Left lung (tissue), 10 donors: ENCODE data around the gene HSD17B8. TPM values are rescaled to one million over a fixed set of nuclear protein-coding genes. Genes with fewer than 3 reads are reported as not detected.
A peak's percentile ranks its signal among the peaks of the same experiment; 100 is the strongest.

ENCODE experiments used
- ATAC-seq: fragments of 200-7000 bp; cut with Tn5 transposase; one replicate; pipeline ENCODE4 v1.9.1; 2020; ENCODE audit warnings: moderate library complexity
- DNase-seq, 4 donors: peaks; one replicate each; pipeline ENCODE4 v3.0.0-alpha.2; 2013 to 2020
- H3K27ac ChIP-seq, 2 donors: fragments of 200-600 bp; sonication (generic) in 1 of 2; one replicate each; pipeline versions ENCODE4 v1.5.0 to v1.8.0; 2020 to 2021
- H3K27me3 ChIP-seq, 2 donors: fragments of 200-600 bp; sonication (generic) in 1 of 2; one replicate each; pipeline versions ENCODE4 v1.5.0 to v1.8.0; 2020 to 2021
- H3K36me3 ChIP-seq, 2 donors: fragments of 200-600 bp; sonication (generic) in 1 of 2; one replicate each; pipeline versions ENCODE4 v1.5.0 to v1.8.0; 2020 to 2021
- H3K4me1 ChIP-seq, 2 donors: fragments of 200-600 bp; one replicate each; pipeline ENCODE4 v1.8.0; 2021
- H3K4me3 ChIP-seq, 2 donors: fragments of 200-600 bp; sonication (generic) in 1 of 2; one replicate each; pipeline versions ENCODE4 v1.5.0 to v1.8.0; 2020 to 2021; ENCODE audit warnings: mild to moderate bottlenecking in 1 of 2
- H3K9me3 ChIP-seq, 2 donors: fragments of 200-600 bp; sonication (generic) in 1 of 2; one replicate each; pipeline versions ENCODE4 v1.5.0 to v1.8.0; 2020 to 2021
- CTCF ChIP-seq, 2 donors: fragments of 200-600 bp; sonication (generic) in 1 of 2; IDR thresholded peaks; one replicate each; pipeline versions ENCODE4 v1.5.0 to v1.8.0; 2021; ENCODE audit warnings: antibody characterized with exemption in 2 of 2
- intact Hi-C, 2 donors: fragments of 100-400 bp; cut with DNase I; formaldehyde crosslinking; loops; one replicate each; pipeline versions ENCODE4 v1.11.2 to v1.14.2; 2022
- polyA plus RNA-seq, 6 donors: library from polyadenylated mRNA; unstranded; fragments of 120-200 nt; gene quantifications; one replicate each; pipeline ENCODE4 v1.2.1, GENCODE V29; 2013; ENCODE audit not compliant: insufficient read length in 6 of 6
- total RNA-seq, 2 donors: library from RNA; stranded (reverse); fragmentation: NEBNext Ultra II Directional; extraction: Animal tissue kit (Norgen Biotek cat#: 25700); gene quantifications; one replicate each; pipeline ENCODE4 v1.2.1, GENCODE V29; 2021
- donor health status: DM: no; HTN: yes; CAD: no.
- donor health status: DM: no; HTN: no; CAD: no.

The HSD17B8 gene
- total and polyA plus RNA-seq, 8 donors, result 13.5 to 27.0 (median 20.8) TPM

- intact Hi-C loops, result no loop called here
- ATAC-seq (no peak), DNase-seq (peak in 1 of 4 donors; percentile 24)
- Histone ChIP-seq H3K9me3 (no peaks in the 10 kb centered on the region), H3K36me3 (no peaks in the 10 kb centered on the region), H3K27me3 (no peaks in the 10 kb centered on the region), H3K4me3 (no peak overlapping the region), H3K4me1 (no peaks in the 10 kb centered on the region), H3K27ac (no peak overlapping the region)
- TF ChIP-seq CTCF (IDR thresholded peaks at IDR 0.05), result no peak
These were observed 34.1 kb upstream of the HSD17B8 start for GRCh38 chr6:33170176-33171015.

- H3K9me3 ChIP-seq, result no peaks in the 10 kb centered on the region
- H3K4me3 ChIP-seq, result no peak overlapping the region
- no peaks in the 10 kb centered on the region for H3K27me3 ChIP-seq
- no peak overlapping the region for H3K27ac ChIP-seq
- no peak for TF ChIP-seq CTCF (IDR thresholded peaks at IDR 0.05)
- DNase-seq (peak in 1 of 4 donors; percentile 20), ATAC-seq (no peak)
- H3K36me3 ChIP-seq, result no peaks in the 10 kb centered on the region
- no peaks in the 10 kb centered on the region for H3K4me1 ChIP-seq
- intact Hi-C loops, result no loop called here
These were observed 33.2 kb upstream of the HSD17B8 start for GRCh38 chr6:33171016-33171879.

GRCh38 chr6:33171880-33172687 is 32.4 kb upstream of the HSD17B8 start:
- no peaks in the 10 kb centered on the region for H3K36me3 ChIP-seq
- no peak for TF ChIP-seq CTCF (IDR thresholded peaks at IDR 0.05)
- no peak overlapping the region for H3K4me3 ChIP-seq
- no peak overlapping the region for H3K27ac ChIP-seq
- no peak for DNase-seq
- H3K27me3 ChIP-seq, result no peaks in the 10 kb centered on the region
- intact Hi-C loops, result no loop called here
- no peaks in the 10 kb centered on the region for H3K9me3 ChIP-seq
- no peaks in the 10 kb centered on the region for H3K4me1 ChIP-seq
- no peak for ATAC-seq

- peak; percentile 39 to 49 for TF ChIP-seq CTCF (IDR thresholded peaks at IDR 0.05)
- Histone ChIP-seq H3K4me3 (no peak overlapping the region), H3K27ac (no peak overlapping the region), H3K9me3 (no peaks in the 10 kb centered on the region), H3K27me3 (no peaks in the 10 kb centered on the region), H3K4me1 (no peaks in the 10 kb centered on the region), H3K36me3 (no peaks in the 10 kb centered on the region)
- intact Hi-C loops, result no loop called here
- DNase-seq (peak in 1 of 4 donors; percentile 26), ATAC-seq (peak; percentile 64)
These were observed 31.5 kb upstream of the HSD17B8 start for GRCh38 chr6:33172688-33173534.
